GM19395 (cell line): ENCODE results near the gene SPNS1.
"Not testable (repeated sequence)": the region's sequence is repeated elsewhere in the genome, so short reads cannot be mapped to it uniquely, and the experiment has no call there.

ENCODE experiments used
- ATAC-seq: cut with Tn5 transposase; IDR thresholded peaks from one replicate; pipeline ENCODE4 v1.9.1; 2021; ENCODE audit warnings: mild to moderate bottlenecking, moderate library complexity; ENCODE audit not compliant: unreplicated experiment

Gene SPNS1

DNA sequence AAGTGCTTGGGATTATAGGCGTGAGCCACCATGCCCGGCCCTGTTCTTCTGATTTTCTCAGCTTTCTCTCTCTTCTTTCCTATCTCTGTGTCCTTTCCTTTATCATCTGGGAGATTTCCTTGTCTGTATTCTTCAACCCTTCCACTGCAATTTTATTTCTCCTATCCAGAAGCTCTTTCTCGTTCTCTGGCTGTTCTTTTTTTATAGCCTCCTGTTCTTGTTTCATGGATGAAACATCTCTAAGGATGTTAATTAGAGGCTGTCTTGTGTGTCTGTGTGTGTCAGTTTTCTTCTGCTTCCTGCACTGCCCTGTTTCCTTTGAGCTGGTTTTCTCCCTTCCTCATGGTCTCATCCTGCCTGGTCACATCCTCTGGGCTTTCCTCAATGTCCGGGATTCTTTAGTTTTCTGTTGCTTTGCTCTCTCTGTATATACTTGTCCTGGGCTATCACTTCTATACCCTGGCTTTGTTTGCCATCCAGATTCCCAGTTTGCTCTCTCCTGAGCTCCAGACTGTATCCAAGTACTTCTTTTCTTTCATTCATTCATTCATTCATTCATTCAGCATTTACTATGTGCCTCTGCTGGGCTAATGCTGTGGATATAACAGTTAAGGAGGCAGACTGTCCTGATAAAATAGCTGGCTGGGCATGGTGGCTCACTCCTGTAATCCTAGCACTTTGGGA is 12.7 kb downstream of the SPNS1 start:
- no peak for ATAC-seq

DNA sequence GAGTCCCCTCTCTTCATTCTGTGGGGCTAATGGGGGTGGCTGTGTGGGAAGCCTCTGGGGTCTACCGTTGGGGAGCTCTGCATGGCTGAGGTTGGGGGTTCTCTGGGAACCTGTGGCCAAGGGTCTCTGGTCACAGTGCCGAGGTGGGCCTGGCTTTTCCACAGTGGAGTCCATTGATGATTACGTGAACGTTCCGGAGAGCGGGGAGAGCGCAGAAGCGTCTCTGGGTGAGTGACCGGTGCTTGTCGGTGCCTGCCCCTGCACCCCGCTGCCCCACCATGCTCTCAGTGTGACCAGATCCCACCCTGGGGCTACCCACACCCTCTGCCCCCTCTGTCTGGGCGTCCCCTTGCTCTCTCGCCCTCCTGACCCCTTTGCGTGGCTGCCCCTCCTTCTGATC is 14.8 kb downstream of the SPNS1 start:
- ATAC-seq: no peak

DNA sequence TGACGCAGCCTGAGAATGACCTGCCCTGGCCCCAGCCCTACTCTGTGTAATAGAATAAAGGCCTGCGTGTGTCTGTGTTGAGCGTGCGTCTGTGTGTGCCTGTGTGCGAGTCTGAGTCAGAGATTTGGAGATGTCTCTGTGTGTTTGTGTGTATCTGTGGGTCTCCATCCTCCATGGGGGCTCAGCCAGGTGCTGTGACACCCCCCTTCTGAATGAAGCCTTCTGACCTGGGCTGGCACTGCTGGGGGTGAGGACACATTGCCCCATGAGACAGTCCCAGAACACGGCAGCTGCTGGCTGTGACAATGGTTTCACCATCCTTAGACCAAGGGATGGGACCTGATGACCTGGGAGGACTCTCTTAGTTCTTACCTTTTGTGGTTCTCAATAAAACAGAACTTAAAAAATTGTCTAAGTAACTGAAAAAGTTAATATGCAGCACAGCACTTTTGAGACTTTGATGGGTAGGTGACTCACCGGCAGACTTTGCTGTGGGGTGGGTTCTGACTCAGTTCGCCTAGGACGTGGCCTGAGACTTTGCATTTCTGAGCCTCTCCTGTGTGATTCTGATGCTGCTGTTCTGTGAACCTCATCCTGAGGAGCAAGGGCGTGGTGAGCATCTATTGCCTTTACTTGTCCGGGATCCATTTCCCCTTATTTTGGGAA is 15.9 kb downstream of the SPNS1 start:
- no peak for ATAC-seq

DNA sequence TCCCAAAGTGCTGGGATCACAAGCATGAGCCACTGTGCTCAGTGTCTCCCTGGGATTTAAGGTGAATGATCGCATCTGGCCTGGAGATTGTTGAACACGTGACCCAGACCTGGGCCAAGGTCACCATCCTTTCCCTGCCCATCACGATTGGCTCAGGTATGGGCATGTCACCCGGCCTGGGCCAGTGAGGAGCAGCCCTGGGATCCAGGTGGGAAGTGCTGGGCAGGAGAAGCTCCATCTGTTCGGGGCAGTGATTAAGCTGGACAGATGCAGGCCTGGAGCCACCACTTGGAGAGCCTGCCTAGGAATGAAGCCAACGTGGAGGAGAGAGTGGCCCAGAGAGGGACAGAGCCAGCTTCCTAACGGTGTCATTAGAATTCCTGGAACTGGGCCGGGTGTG is 17.1 kb downstream of the SPNS1 start:
- no peak for ATAC-seq

DNA sequence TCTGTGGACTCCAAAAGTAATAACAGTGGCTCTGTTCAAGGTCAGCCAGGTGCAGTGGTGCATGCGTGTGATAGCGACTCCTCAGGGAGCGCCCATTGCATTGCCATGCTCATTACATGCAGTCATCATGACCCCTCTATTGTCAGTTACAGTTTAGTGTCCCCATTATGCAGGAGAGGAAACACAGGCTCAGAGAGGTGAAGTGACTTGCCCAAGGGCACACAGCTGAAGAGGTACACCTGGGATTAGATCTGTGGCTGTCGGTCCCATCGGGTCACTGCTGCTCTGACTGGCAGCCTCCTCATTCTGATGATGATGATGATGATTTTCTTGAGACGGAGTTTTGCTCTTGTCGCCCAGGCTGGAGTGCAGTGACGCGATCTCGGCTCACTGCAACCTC is 17.9 kb downstream of the SPNS1 start:
- ATAC-seq: no peak

DNA sequence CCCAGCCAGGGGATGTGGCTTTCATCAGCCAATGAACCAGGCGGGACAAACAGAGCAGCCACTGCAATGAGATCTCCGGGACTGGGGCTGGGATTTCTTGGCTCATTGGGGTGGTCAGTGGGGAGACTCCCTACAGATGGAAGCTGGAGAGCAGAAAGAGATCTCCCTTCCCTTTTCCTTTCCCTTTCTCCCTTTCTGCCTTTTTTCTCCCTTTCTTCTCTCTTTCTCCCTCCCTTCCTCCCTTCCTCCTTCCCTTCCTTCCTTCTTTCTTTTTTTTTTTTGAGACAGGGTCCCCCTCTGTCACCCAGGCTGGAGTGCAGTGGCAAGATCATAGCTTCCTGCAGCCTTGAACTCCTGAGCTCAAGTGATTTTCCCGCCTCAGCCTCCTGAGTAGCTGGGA is 24.3 kb downstream of the SPNS1 start:
- no peak for ATAC-seq

DNA sequence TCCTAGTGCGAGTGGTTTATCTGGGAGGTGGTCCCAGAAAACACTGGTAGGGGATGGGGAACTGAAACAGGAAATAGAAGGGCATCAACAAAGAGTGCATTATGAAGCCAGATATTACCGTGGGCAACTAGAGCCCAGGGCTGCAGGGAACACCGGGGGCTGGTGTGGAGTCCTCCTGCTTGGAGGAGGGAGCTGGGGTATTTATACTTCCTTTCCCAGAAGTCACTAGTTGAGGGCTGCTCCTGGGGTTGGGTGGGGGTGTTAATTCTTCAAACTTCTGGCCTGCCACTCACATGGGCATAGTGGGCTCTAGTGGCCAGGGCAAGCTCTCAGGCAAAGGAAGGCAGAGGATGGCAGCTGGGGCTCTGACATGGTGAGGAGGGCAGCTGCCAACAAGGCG is 25.0 kb downstream of the SPNS1 start:
- ATAC-seq: no peak

DNA sequence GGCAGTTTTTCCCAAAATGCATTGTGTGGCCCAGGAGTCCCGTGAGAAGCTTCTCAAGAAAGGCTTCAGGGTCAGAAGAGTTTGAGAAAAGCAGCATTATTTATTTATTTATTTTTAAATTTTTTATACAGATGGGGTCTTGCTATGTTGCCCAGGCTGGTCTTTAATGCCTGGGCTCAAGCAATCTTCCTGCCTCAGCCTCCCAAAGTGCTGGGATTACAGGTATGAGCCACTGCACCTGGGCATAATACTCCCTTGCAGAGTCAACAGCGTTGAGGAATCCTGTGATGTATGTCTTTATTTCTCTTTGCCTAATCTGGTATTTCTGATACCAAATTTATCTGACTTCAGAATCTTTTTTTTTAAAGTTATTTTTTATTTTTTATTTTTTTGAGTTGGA is 25.4 kb downstream of the SPNS1 start:
- no peak for ATAC-seq

DNA sequence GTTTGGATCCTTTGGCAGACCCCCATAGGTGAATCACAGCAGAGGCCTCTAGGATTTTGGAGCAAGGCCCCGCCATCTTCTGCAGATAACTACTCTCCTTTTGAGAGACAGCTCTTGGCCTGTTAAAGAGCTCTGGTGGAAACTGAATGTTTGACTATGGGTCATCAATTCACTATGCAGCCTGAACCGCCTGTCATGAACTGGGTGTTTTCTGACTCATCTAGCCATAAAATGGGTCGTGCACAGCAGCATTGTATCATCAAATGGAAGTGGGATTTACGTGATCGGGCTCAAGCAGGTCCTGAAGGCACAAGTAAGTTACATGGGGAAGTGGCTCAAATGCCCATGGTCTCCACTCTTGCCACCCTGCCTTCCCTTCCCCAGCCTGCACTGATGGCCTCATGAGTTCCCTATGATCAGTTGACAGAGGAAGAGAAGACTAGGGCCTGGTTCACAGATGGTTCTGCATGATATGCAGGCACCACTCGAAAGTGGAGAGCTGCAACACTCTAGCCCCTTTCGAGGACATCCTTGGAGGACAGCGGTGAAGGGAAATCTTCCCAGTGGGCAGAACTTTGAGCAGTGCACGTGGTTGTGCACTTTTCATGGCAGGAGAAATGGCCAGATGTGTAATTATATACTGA is 30.0 kb downstream of the SPNS1 start:
- ATAC-seq: not testable (repeated sequence)

DNA sequence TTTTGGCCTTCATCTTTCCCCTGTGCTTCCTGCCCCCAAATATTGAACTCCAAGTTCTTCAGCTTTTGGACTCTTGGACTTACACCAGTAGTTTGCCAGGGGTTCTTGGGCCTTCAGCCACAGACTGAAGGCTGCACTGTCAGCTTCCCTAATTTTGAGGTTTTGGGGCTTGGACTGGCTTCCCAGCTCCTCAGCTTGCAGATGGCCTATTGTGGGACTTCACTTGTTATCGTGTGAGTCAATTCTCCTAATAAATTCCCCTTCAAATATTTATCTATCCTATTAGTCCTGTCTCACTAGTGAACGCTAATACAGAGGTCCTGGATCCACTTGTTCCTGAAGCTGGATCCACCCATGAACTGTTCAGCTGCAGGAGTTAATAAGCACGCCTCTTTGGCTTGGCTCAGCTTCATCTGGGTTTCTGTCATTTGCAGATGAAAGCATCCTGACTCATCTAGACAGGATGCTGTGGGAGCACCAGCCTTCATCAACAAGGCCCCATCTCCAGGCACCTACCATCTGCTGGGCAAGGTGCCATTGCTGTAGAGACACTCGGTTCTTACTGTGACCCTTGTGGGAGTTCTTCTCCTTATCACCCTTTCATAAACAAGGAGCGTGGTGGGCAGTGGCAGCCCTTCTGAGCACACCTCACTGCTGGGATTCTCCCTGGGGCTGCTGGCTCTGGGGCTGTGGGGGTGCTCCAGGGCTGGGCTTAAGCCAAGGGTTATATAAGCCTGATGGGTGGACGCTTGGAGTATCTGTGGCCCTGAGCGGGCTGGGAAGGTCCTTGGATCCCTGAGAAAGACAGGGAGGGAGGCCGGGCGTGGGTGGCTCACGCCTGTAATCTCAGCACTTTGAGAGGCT is 33.4 kb downstream of the SPNS1 start:
- ATAC-seq: no peak

DNA sequence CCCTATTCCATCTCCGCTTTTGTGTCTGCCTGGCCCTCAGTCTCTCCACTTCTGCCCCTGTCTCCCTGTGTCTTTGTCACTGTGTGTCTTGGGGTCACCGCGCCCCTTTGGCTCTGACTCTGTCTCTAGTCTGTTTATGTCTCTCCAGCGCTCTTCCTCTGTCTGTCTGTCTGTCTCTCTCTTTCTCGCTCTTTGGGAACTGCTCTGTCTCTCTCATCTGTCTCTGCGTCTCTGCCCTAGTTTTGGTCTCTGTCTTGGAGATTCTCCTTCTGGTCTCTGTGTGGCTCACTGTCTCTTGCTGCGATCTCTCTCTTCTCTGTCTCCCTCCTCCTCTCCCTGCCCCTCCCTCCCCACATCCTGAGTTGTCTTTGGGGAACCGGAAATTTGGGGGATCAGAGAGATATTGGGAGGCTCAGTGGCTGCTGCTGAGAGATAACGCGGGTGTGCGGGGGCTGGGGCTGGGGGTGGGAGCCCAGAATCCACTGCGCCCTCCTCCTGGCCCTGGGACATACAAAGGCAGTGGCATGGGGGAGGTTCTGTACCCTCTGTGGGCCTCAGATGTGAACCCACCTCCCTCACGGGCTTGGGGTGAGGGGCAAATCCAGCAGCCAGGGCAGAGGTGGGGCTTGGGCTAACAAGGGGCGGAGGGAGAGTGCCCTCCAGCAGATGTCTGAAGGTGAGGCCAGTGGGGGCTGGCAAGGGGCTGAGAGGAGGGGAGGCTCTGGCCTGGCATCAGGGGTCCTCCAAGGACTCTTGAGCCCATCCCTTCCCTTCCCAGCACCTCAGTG is 34.7 kb downstream of the SPNS1 start:
- no peak for ATAC-seq

DNA sequence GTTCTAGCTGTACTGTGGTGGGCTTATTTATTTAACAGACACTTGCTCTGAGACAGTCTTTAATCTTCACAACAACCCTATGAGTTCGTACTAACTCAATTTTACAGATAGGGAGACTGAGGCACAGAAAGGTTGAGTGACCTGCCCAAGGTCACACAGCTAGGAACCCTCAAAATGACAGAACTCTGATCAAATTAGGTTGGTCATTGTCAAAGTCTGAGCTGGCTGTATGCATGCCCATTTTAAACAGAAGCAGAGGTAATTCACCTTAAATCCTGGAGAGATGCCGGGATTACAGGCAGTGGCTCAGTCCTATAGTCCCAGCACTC is 35.2 kb downstream of the SPNS1 start:
- ATAC-seq: no peak

DNA sequence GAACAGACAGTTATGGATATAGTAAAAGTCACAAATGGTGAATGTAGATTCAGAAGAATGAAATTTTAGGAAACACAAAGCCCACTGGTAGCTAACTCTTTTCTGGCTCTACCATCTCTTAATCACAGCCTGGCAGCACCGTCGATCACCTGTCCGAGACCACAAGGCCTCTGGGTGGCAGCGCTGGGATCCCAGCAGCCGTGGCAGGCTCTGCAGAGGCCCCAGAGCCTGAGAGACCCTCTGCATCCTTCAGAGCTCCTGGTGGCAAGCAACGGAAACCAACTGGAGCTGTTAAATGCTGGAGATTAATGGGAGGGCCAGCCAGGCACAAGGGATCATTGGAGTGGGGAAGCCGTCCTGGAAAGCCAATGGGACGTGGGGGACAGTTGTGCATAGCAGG is 36.5 kb downstream of the SPNS1 start:
- no peak for ATAC-seq

DNA sequence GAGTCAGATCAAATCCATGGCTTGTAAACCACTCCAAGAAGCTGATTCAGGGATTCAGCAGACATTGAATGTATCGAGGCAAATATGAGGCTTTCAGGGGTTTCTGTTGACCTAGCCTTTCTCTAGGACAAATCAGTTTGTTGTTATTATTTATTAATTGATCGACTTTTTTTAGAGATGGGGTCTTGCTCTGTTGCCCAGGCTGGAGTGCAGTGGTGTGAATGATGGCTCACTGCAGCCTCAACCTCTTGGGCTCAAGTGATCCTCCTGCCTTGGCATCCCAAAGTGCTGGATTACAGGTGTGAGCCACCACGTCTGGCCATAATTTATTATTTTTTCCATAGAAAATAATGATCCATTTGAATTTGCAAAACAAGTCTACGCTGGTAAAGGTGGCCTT is 37.3 kb downstream of the SPNS1 start:
- ATAC-seq: no peak

DNA sequence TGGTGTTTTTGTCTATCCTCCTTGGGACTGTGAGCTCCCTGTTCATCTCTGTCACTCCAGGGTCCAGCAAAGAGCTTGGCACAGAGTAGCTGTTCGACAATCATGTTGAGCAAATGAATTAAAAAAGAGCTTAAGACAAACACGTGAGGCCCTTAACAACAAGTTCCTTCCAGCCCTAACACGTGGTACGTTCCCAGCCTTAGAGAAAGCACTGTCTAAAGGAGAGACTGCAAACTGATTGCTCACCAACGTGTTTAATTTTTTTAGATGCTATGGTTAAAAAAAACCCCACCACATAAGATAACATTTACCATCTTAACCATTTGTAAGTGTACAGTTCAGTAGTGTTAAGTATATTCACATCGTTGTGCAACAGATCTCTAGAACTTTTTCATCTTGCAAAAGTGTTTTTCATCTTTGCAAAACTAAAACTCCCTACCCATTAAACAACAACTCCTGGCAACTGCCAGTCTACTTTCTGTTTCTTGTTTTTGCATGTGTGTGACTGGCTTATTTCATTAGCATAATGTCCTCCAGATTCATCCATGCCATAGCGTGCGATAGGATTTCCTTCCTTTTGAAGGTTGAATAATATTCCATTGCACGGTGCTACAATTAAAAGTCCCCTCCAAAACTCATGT is 38.5 kb downstream of the SPNS1 start:
- no peak for ATAC-seq

DNA sequence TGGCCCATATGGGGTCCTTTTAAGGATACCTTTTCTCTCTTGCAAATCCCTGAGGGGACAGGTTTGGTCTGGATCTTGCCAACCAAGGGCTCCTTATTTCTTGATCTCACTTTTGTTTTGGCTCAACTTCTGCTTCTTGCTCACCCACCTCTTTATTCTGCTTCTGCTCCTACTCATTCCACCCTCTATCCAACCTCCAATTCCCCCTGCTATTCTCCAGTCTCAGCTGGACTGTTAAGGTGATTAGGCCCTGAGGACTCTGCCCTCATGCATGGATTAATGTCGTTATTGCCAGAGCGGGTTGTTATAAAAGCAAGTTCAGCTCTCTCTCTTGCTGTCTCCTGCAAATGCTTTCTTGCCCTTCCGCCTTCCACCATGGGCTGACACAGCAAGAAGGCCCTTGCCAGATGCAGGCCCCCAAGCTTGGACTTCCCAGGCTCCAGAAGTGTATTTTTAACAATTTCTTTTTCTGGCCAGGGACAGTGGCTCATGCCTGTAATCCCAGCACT is 40.0 kb downstream of the SPNS1 start:
- ATAC-seq: no peak

DNA sequence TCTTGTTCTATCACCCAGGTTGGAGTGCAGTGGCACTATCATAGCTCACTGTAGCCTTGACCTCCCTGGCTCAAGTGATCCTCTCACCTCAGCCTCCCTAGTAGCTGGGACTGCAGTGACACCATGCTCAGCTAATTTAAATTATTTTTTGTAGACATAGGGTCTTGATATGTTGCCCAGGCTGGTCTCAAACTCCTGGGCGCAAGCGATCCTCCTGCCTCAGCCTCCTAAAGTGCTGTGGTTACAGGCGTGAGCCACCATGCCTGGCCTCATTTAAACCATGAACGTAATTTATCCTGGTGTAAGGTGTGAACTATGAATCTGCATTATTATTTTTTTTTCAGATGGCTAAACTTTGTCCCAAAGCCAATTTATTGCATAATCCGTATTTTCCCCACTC is 47.6 kb downstream of the SPNS1 start:
- no peak for ATAC-seq

DNA sequence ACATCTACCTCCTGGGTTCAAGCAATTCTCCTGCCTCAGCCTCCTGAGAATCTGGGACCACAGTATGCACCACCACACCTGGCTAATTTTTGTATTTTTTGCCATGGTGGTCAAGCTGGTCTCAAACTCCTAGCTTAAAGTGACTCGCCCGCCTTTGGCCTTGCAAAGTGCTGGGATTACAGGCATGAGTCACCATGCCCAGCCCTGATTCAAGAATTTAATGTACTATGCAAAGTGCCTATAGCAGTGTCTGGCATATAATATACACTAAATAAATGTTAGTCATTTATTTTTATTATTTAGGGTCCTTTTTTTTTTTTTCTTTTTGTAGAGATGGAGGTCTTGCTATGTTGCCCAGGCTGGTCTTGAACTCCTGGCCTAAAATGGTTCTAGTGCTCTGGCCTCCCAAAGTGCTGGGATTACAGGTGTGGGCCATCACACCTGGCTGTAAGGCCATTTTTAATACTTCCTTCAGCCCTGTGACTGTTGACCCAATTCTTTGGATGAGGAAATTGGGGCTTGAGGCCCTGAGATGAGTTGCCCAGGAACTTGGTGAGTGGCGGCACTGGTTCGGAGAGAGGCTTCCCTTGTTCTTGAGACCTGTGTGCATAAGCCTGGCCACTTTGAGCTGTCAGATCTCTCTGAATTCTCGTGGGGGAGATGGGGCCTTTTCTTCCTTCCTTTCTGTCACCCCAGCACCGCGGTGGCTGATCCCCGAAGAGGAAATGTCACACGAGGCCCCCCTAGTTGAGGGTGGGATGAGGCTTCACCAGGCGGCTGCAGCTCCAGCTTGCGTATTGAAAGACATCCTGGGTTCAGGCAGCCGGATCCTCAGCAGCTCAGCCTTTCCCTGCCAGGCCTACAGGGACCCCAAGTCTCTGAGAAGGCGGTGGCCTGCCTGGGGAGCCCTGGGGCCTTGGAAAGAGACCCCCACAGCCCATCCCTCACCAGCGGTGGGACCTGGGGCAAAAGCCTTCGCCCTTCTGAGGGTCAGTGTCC is 49.0 kb downstream of the SPNS1 start:
- no peak for ATAC-seq

DNA sequence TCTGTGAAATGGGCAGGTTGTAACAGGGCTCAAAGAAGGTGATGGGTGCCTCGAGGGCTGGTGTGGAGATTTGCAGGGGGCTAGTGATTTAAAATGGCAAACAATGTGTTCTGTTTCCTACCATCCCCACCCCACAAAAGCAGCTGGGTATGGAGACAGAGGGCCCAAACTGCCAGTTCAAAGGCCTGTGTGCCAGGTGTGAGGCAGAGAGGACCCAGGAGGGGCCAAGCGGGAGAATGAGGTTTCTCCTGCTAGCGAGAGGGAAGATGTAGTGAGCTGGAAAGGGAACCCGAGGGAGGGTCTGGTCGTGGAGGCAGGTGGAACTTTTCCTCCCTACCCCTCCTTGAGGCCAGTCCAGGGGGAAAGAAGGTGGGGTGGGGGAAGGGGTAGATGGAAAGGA is 49.7 kb downstream of the SPNS1 start:
- ATAC-seq: no peak
